ENCODE data around the gene THSD7B. TPM values are rescaled to one million over a fixed set of nuclear protein-coding genes. Genes with fewer than 3 reads are reported as not detected.

THSD7B gene
- total and polyA plus RNA-seq, 3 experiments from 2014 or later: not detected

- Histone ChIP-seq H3K27me3 (ENCODE audit: insufficient read depth, low read length, poor library complexity, severe bottlenecking) (no peaks in the 10 kb centered on the region), H3K27ac (ENCODE audit: low read depth, low read length) (no peak overlapping the region), H3K9me3 (ENCODE audit: low read length) (no peaks in the 10 kb centered on the region), H3K4me3 (ENCODE audit: low read length) (no peak overlapping the region), H3K4me1 (ENCODE audit: insufficient read depth, low read length) (no peaks in the 10 kb centered on the region), H3K36me3 (ENCODE audit: insufficient read depth, low read length) (no peaks in the 10 kb centered on the region)
- Mint-ChIP-seq H3K4me1 (no peaks in the 10 kb centered on the region), H3K36me3 (no peaks in the 10 kb centered on the region), H3K4me3 (no peak overlapping the region), H3K27ac (no peak overlapping the region), H3K9me3 (no peaks in the 10 kb centered on the region), H3K27me3 (no peaks in the 10 kb centered on the region)
- ChIA-PET CTCF (no interaction called here), POLR2A (no interaction called here)
- no peak for DNase-seq
Measured at GRCh38 chr2:136828774-136829173, 63.4 kb downstream of the THSD7B start.

GRCh38 chr2:136844546-136844945, 79.2 kb downstream of the THSD7B start:
- Histone ChIP-seq H3K27me3 (ENCODE audit: insufficient read depth, low read length, poor library complexity, severe bottlenecking) (no peaks in the 10 kb centered on the region), H3K27ac (ENCODE audit: low read depth, low read length) (no peak overlapping the region), H3K36me3 (ENCODE audit: insufficient read depth, low read length) (no peaks in the 10 kb centered on the region), H3K9me3 (ENCODE audit: low read length) (no peaks in the 10 kb centered on the region), H3K4me3 (ENCODE audit: low read length) (no peak overlapping the region), H3K4me1 (ENCODE audit: insufficient read depth, low read length) (no peaks in the 10 kb centered on the region)
- no peaks in the 10 kb centered on the region for H3K36me3 Mint-ChIP-seq
- POLR2A ChIA-PET: no interaction called here
- H3K9me3 Mint-ChIP-seq: peaks cover 0 to 2% (median 0%) of the 10 kb centered on the region in 5 donors
- DNase-seq: no peak
- H3K4me3 Mint-ChIP-seq: no peak overlapping the region
- no peak overlapping the region for H3K27ac Mint-ChIP-seq
- no peaks in the 10 kb centered on the region for H3K4me1 Mint-ChIP-seq
- CTCF ChIA-PET: no interaction called here
- H3K27me3 Mint-ChIP-seq: peaks cover 0 to 8% of the 10 kb centered on the region in 2 donors

DNA sequence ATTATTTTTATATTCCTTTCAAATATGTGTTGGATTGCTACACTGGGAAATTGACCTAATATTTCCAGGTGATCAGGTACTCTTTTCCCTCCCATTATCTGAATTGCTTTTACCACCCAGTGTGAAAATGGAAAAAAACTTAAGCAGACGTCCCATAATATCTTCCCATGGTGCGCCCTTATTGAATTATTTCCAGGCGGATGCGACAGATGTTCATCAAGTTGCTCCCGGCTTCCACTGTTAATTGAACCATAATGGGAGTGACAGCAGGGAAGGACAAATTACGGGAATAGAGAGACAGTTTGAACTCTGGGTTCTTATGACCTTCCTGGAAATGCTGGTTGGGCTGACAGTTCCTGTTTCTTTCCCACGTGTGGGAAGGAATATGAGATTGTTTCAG, 93.3 kb downstream of the THSD7B start:
- Mint-ChIP-seq H3K9me3 (peaks cover 0 to 2% (median 0%) of the 10 kb centered on the region in 5 donors), H3K36me3 (no peaks in the 10 kb centered on the region)
- CTCF ChIA-PET: no interaction called here

GRCh38 chr2:136860443-136860958, 95.2 kb downstream of the THSD7B start:
- POLR2A ChIA-PET: no interaction called here
- no peaks in the 10 kb centered on the region for H3K27me3 ChIP-seq (ENCODE audit: insufficient read depth, low read length, poor library complexity, severe bottlenecking)
- H3K9me3 ChIP-seq (ENCODE audit: low read length): no peaks in the 10 kb centered on the region
- Mint-ChIP-seq H3K4me3 (no peak overlapping the region), H3K27ac (no peak overlapping the region), H3K27me3 (no peaks in the 10 kb centered on the region), H3K9me3 (peaks cover 0 to 2% (median 0%) of the 10 kb centered on the region in 5 donors), H3K36me3 (no peaks in the 10 kb centered on the region), H3K4me1 (no peaks in the 10 kb centered on the region)
- H3K4me3 ChIP-seq (ENCODE audit: low read length): no peak overlapping the region
- CTCF ChIA-PET: no interaction called here
- H3K4me1 ChIP-seq (ENCODE audit: insufficient read depth, low read length): no peaks in the 10 kb centered on the region
- H3K36me3 ChIP-seq (ENCODE audit: insufficient read depth, low read length): no peaks in the 10 kb centered on the region
- H3K27ac ChIP-seq (ENCODE audit: low read depth, low read length): no peak overlapping the region
- no peak for DNase-seq

More for the DNA sequence above, 93.3 kb downstream of the THSD7B start:
- no peak for DNase-seq
- Histone ChIP-seq H3K4me1 (ENCODE audit: insufficient read depth, low read length) (no peaks in the 10 kb centered on the region), H3K27ac (ENCODE audit: low read depth, low read length) (no peak overlapping the region), H3K9me3 (ENCODE audit: low read length) (no peaks in the 10 kb centered on the region), H3K4me3 (ENCODE audit: low read length) (no peak overlapping the region), H3K27me3 (ENCODE audit: insufficient read depth, low read length, poor library complexity, severe bottlenecking) (no peaks in the 10 kb centered on the region), H3K36me3 (ENCODE audit: insufficient read depth, low read length) (no peaks in the 10 kb centered on the region)
- H3K27ac Mint-ChIP-seq: no peak overlapping the region
- H3K4me1 Mint-ChIP-seq: no peaks in the 10 kb centered on the region
- H3K4me3 Mint-ChIP-seq: no peak overlapping the region
- POLR2A ChIA-PET: no interaction called here
- H3K27me3 Mint-ChIP-seq: no peaks in the 10 kb centered on the region

DNA sequence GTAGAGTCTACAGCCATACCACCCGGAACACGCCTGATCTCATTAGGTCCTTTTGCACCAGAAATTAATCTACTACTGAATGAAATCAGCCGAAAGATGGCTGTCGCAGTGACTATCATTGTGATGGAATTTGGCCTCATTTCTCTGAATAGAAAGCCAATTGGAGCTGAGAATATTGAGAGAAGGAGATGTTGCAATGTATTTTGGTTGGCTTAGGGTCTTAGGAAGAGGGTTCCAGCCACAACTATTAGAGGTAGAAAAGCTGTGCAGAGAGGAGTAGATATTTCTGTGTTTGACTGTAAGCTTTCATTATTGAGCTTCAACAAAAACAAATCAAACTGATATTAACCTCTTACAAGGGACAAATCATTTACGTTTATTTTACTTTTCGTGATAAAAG, 98.1 kb downstream of the THSD7B start:
- ChIA-PET CTCF (no interaction called here), POLR2A (no interaction called here)
- Histone ChIP-seq H3K9me3 (ENCODE audit: low read length) (no peaks in the 10 kb centered on the region), H3K27ac (ENCODE audit: low read depth, low read length) (no peak overlapping the region), H3K36me3 (ENCODE audit: insufficient read depth, low read length) (no peaks in the 10 kb centered on the region), H3K27me3 (ENCODE audit: insufficient read depth, low read length, poor library complexity, severe bottlenecking) (no peaks in the 10 kb centered on the region), H3K4me3 (ENCODE audit: low read length) (no peak overlapping the region), H3K4me1 (ENCODE audit: insufficient read depth, low read length) (no peaks in the 10 kb centered on the region)
- H3K27ac Mint-ChIP-seq: no peak overlapping the region
- no peaks in the 10 kb centered on the region for H3K36me3 Mint-ChIP-seq
- no peak overlapping the region for H3K4me3 Mint-ChIP-seq
- H3K9me3 Mint-ChIP-seq: peaks cover 0 to 2% (median 0%) of the 10 kb centered on the region in 5 donors
- no peaks in the 10 kb centered on the region for H3K4me1 Mint-ChIP-seq
- no peak for DNase-seq
- no peaks in the 10 kb centered on the region for H3K27me3 Mint-ChIP-seq

DNA sequence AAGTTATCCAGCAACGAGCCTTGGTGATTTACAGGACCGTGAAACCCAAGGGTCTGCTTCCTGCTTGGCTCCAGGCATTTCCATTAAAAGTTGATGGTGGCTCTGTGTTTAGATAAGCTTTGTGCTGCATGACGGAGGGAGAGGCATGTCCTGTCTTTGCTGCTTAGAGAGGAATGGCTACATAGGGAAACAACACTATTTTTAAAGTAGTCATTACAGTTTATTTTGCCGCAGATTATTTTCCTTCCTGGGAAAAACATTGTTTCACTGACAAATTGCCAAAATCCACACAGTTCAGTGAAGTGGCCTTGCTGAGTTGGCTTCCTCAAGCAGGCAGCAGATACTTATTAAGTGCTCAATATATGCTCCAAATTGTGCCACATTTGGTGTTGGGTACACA, 98.5 kb downstream of the THSD7B start:
- H3K9me3 ChIP-seq (ENCODE audit: low read length): no peaks in the 10 kb centered on the region
- no peak overlapping the region for H3K27ac ChIP-seq (ENCODE audit: low read depth, low read length)
- H3K4me3 Mint-ChIP-seq: no peak overlapping the region
- peaks cover 0 to 2% (median 0%) of the 10 kb centered on the region in 5 donors for H3K9me3 Mint-ChIP-seq
- no peak for DNase-seq
- H3K4me3 ChIP-seq (ENCODE audit: low read length): no peak overlapping the region
- POLR2A ChIA-PET: no interaction called here
- no peaks in the 10 kb centered on the region for H3K4me1 ChIP-seq (ENCODE audit: insufficient read depth, low read length)
- CTCF ChIA-PET: no interaction called here
- no peaks in the 10 kb centered on the region for H3K27me3 Mint-ChIP-seq
- no peaks in the 10 kb centered on the region for H3K27me3 ChIP-seq (ENCODE audit: insufficient read depth, low read length, poor library complexity, severe bottlenecking)
- H3K4me1 Mint-ChIP-seq: no peaks in the 10 kb centered on the region
- no peak overlapping the region for H3K27ac Mint-ChIP-seq
- H3K36me3 ChIP-seq (ENCODE audit: insufficient read depth, low read length): no peaks in the 10 kb centered on the region
- H3K36me3 Mint-ChIP-seq: no peaks in the 10 kb centered on the region

DNA sequence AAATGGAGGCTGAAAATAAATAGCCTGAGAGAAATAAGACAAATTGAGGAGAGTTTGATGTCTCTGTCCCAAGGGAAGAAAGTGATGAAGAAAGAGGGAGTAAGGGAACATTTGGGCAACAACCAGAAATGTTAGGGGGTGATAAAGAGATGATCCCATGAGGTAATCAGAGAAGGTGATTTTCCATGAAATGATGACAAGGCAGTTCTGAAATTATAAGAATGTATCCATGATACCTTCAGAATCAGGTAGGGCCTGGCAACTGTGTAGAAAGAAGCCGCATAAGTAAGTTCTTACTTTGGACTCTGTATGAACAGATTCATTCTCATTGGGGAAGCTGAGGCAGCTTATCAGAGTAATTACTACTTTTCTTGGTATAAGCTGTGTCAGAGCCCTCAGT, 106.1 kb downstream of the THSD7B start:
- H3K27me3 Mint-ChIP-seq: no peaks in the 10 kb centered on the region
- H3K4me3 Mint-ChIP-seq: no peak overlapping the region
- POLR2A ChIA-PET: no interaction called here
- no peaks in the 10 kb centered on the region for H3K4me1 ChIP-seq (ENCODE audit: insufficient read depth, low read length)
- CTCF ChIA-PET: no interaction called here
- no peak for DNase-seq
- no peak overlapping the region for H3K4me3 ChIP-seq (ENCODE audit: low read length)
- no peaks in the 10 kb centered on the region for H3K4me1 Mint-ChIP-seq
- H3K36me3 ChIP-seq (ENCODE audit: insufficient read depth, low read length): no peaks in the 10 kb centered on the region
- H3K9me3 ChIP-seq (ENCODE audit: low read length): no peaks in the 10 kb centered on the region
- no peak overlapping the region for H3K27ac ChIP-seq (ENCODE audit: low read depth, low read length)
- H3K27me3 ChIP-seq (ENCODE audit: insufficient read depth, low read length, poor library complexity, severe bottlenecking): no peaks in the 10 kb centered on the region
- H3K9me3 Mint-ChIP-seq: peaks cover 0 to 2% (median 0%) of the 10 kb centered on the region in 5 donors
- no peak overlapping the region for H3K27ac Mint-ChIP-seq
- H3K36me3 Mint-ChIP-seq: no peaks in the 10 kb centered on the region

DNA sequence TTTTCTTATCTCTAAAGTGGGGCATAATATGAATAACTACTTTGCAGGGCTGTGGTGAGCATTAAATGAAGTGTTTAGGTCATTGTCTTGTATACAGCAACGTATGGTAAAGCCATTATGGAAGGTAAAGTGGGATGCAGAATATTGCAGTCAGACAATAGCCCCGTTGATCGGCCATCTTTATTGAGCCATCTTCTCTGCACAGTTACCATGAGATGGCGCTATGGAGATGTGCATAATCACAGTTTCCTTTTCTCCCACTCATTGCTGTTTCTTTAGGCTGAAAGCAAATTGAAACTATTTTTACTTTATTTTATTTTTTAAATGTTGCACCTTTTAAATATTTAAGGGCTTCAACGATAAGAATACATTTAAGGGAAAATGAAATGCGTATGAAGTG, 108.9 kb downstream of the THSD7B start:
- Mint-ChIP-seq H3K9me3 (peaks cover 0 to 2% (median 0%) of the 10 kb centered on the region in 5 donors), H3K4me3 (no peak overlapping the region), H3K27ac (no peak overlapping the region), H3K27me3 (no peaks in the 10 kb centered on the region), H3K36me3 (no peaks in the 10 kb centered on the region), H3K4me1 (no peaks in the 10 kb centered on the region)
- CTCF ChIA-PET: no interaction called here
- DNase-seq: no peak
- no peaks in the 10 kb centered on the region for H3K36me3 ChIP-seq (ENCODE audit: insufficient read depth, low read length)
- no peaks in the 10 kb centered on the region for H3K27me3 ChIP-seq (ENCODE audit: insufficient read depth, low read length, poor library complexity, severe bottlenecking)
- no peaks in the 10 kb centered on the region for H3K9me3 ChIP-seq (ENCODE audit: low read length)
- no peaks in the 10 kb centered on the region for H3K4me1 ChIP-seq (ENCODE audit: insufficient read depth, low read length)
- no peak overlapping the region for H3K4me3 ChIP-seq (ENCODE audit: low read length)
- POLR2A ChIA-PET: no interaction called here
- H3K27ac ChIP-seq (ENCODE audit: low read depth, low read length): no peak overlapping the region

GRCh38 chr2:136891100-136891499, 125.8 kb downstream of the THSD7B start:
- Mint-ChIP-seq H3K4me3 (no peak overlapping the region), H3K36me3 (no peaks in the 10 kb centered on the region), H3K9me3 (peaks cover 0 to 5% (median 2%) of the 10 kb centered on the region in 5 donors), H3K4me1 (no peaks in the 10 kb centered on the region), H3K27ac (no peak overlapping the region), H3K27me3 (no peaks in the 10 kb centered on the region)
- CTCF ChIA-PET: no interaction called here
- H3K4me1 ChIP-seq (ENCODE audit: insufficient read depth, low read length): no peaks in the 10 kb centered on the region
- no peak overlapping the region for H3K4me3 ChIP-seq (ENCODE audit: low read length)
- no peaks in the 10 kb centered on the region for H3K36me3 ChIP-seq (ENCODE audit: insufficient read depth, low read length)
- H3K27ac ChIP-seq (ENCODE audit: low read depth, low read length): no peak overlapping the region
- H3K9me3 ChIP-seq (ENCODE audit: low read length): no peaks in the 10 kb centered on the region
- no peak for DNase-seq
- H3K27me3 ChIP-seq (ENCODE audit: insufficient read depth, low read length, poor library complexity, severe bottlenecking): no peaks in the 10 kb centered on the region
- POLR2A ChIA-PET: no interaction called here
